IMR-90 (cell line): Measurements from ENCODE around the gene GNAO1. TPM values are rescaled to one million over a fixed set of nuclear protein-coding genes. Genes with fewer than 3 reads are reported as not detected.

Source experiments
- ATAC-seq: fragments of 200-7000 bp; cut with Tn5 transposase; 2 replicates; pipeline ENCODE4 v1.9.1; 2020; ENCODE audit warnings: low read depth, mild to moderate bottlenecking, moderate library complexity
- BruUV-seq: library from RNA; stranded (reverse); fragments of 400-500 nt; replicated peaks from 2 replicates; lab custom pipeline; 2021; lab: Mats Ljungman, UMichigan
- CTCF ChIA-PET: fragments of 300-600 bp; formaldehyde crosslinking; extraction: SDS; loops from one replicate; lab custom pipeline; 2021; ENCODE audit warnings: antibody characterized with exemption; lab: Yijun Ruan, JAX
- POLR2A ChIA-PET: fragments of 300-600 bp; sonication (Branson Sonifier 250); formaldehyde crosslinking; loops from one replicate; lab custom pipeline; 2022; ENCODE audit warnings: antibody characterized with exemption; ENCODE audit not compliant: unreplicated experiment; lab: Charles Lee
- DNase-seq: peaks from one replicate; pipeline ENCODE4 v3.0.0; 2013
- H2AFZ ChIP-seq: replicated peaks from 2 replicates; pipeline ENCODE3; 2013; ENCODE audit warnings: low read length, mild to moderate bottlenecking; ENCODE audit not compliant: poor library complexity
- H2AK5ac ChIP-seq: 2 replicates; pipeline ENCODE4 v1.6.1; 2013; ENCODE audit warnings: low read depth, low read length, inconsistent platforms
- H2AK9ac ChIP-seq: replicated peaks from 2 replicates; pipeline ENCODE3; 2013; ENCODE audit warnings: mild to moderate bottlenecking, low read depth, low read length, moderate library complexity; ENCODE audit not compliant: poor library complexity
- H2BK120ac ChIP-seq: 2 replicates; pipeline ENCODE4 v1.6.1; 2013; ENCODE audit warnings: low read depth, low read length, inconsistent platforms
- H2BK15ac ChIP-seq: 3 replicates; pipeline ENCODE4 v1.6.1; 2013; ENCODE audit warnings: low read depth, low read length, inconsistent platforms
- H2BK20ac ChIP-seq: 2 replicates; pipeline ENCODE4 v1.6.1; 2013; ENCODE audit warnings: low read depth, mild to moderate bottlenecking, inconsistent platforms, low read length, moderate library complexity
- H2BK5ac ChIP-seq: 2 replicates; pipeline ENCODE4 v1.6.1; 2013; ENCODE audit warnings: mild to moderate bottlenecking, low read depth, low read length, inconsistent platforms; ENCODE audit not compliant: poor library complexity, severe bottlenecking
- H3K14ac ChIP-seq: replicated peaks from 2 replicates; pipeline ENCODE4 v1.6.1; 2013; ENCODE audit warnings: low read depth, low read length, inconsistent platforms
- H3K18ac ChIP-seq: 2 replicates; pipeline ENCODE4 v1.6.1; 2013; ENCODE audit warnings: low read depth, low read length, control low read depth
- H3K23ac ChIP-seq: 2 replicates; pipeline ENCODE4 v1.6.1; 2013; ENCODE audit warnings: low read depth, low read length, inconsistent platforms
- H3K27ac ChIP-seq: 2 replicates; pipeline ENCODE4 v1.5.1; 2013; ENCODE audit warnings: mild to moderate bottlenecking, control low read depth, low read length; ENCODE audit not compliant: insufficient read depth
- H3K27me3 ChIP-seq: 2 replicates; pipeline ENCODE4 v1.6.1; 2013; ENCODE audit warnings: low read length; ENCODE audit not compliant: control insufficient read depth, insufficient read depth
- H3K36me3 ChIP-seq: 2 replicates; pipeline ENCODE4 v1.6.1; 2013; ENCODE audit warnings: low read length, mixed read lengths; ENCODE audit not compliant: control insufficient read depth, insufficient read depth
- H3K4ac ChIP-seq: 2 replicates; pipeline ENCODE4 v1.6.1; 2013; ENCODE audit warnings: low read depth, low read length, inconsistent platforms
- H3K4me1 ChIP-seq: 2 replicates; pipeline ENCODE4 v1.6.1; 2013; ENCODE audit warnings: low read length, mixed read lengths; ENCODE audit not compliant: control insufficient read depth, insufficient read depth
- H3K4me2 ChIP-seq: 2 replicates; pipeline ENCODE4 v1.6.1; 2013; ENCODE audit warnings: low read depth, mild to moderate bottlenecking, control low read depth, low read length, moderate library complexity
- H3K4me3 ChIP-seq: 2 replicates; pipeline ENCODE4 v1.5.1; 2013; ENCODE audit warnings: low read depth, mild to moderate bottlenecking, control low read depth, low read length, moderate library complexity; ENCODE audit not compliant: insufficient read depth
- H3K56ac ChIP-seq: 2 replicates; pipeline ENCODE4 v1.6.1; 2013; ENCODE audit warnings: low read length, inconsistent platforms; ENCODE audit not compliant: insufficient read depth; ENCODE audit errors: extremely low read depth
- H3K79me1 ChIP-seq, 2 experiments: 2 replicates each; pipeline ENCODE4 v1.6.1; 2013; ENCODE audit warnings: low read length in 2 of 2, inconsistent platforms in 1 of 2, low read depth in 1 of 2
- H3K9ac ChIP-seq: 2 replicates; pipeline ENCODE4 v1.6.1; 2013; ENCODE audit warnings: low read depth, low read length, control low read depth
- H3K9me1 ChIP-seq: 2 replicates; pipeline ENCODE4 v1.6.1; 2013; ENCODE audit warnings: low read length, inconsistent platforms; ENCODE audit not compliant: insufficient read depth
- H3K9me3 ChIP-seq: 2 replicates; pipeline ENCODE4 v1.6.1; 2013; ENCODE audit warnings: low read length; ENCODE audit not compliant: control insufficient read depth, insufficient read depth
- H4K20me1 ChIP-seq: 2 replicates; pipeline ENCODE4 v1.6.1; 2013; ENCODE audit warnings: low read length, inconsistent platforms; ENCODE audit not compliant: insufficient read depth
- H4K5ac ChIP-seq: 2 replicates; pipeline ENCODE4 v1.6.1; 2013; ENCODE audit warnings: mild to moderate bottlenecking, low read depth, low read length, control low read depth
- H4K8ac ChIP-seq, 2 experiments: 2 replicates each; pipeline ENCODE4 v1.6.1; 2013; ENCODE audit warnings: low read depth in 2 of 2, low read length in 2 of 2, control low read depth in 1 of 2, inconsistent platforms in 1 of 2
- H4K91ac ChIP-seq: 2 replicates; pipeline ENCODE4 v1.6.1; 2013; ENCODE audit warnings: low read depth, low read length, inconsistent platforms; ENCODE audit not compliant: insufficient read depth
- BHLHE40 ChIP-seq: fragments of 150-350 bp; IDR thresholded peaks from 2 replicates; pipeline ENCODE4 v1.6.1; 2016; ENCODE audit warnings: mild to moderate bottlenecking, low read depth, low read length
- CEBPB ChIP-seq: IDR thresholded peaks from 2 replicates; pipeline ENCODE4 v1.6.1; 2012; ENCODE audit warnings: low read depth, low read length, improper control_type of control experiment
- CHD1 ChIP-seq: IDR thresholded peaks from 2 replicates; pipeline ENCODE4 v1.6.1; 2012; ENCODE audit warnings: low read depth, low read length, improper control_type of control experiment
- MAFK ChIP-seq: IDR thresholded peaks from 2 replicates; pipeline ENCODE4 v1.6.1; 2012; ENCODE audit warnings: low read depth, low read length, improper control_type of control experiment
- MAZ ChIP-seq: IDR thresholded peaks from 2 replicates; pipeline ENCODE4 v1.6.1; 2012; ENCODE audit warnings: low read depth, mild to moderate bottlenecking, low read length, improper control_type of control experiment, moderate library complexity, borderline replicate concordance
- MXI1 ChIP-seq: IDR thresholded peaks from 2 replicates; pipeline ENCODE4 v1.6.1; 2012; ENCODE audit warnings: low read depth, mild to moderate bottlenecking, low read length, moderate library complexity, borderline replicate concordance
- POLR2A ChIP-seq: IDR thresholded peaks from 2 replicates; pipeline ENCODE4 v1.6.1; 2012; ENCODE audit warnings: mild to moderate bottlenecking, low read depth, low read length
- RAD21 ChIP-seq: IDR thresholded peaks from 2 replicates; pipeline ENCODE4 v1.6.1; 2012; ENCODE audit warnings: low read length, improper control_type of control experiment
- RCOR1 ChIP-seq: IDR thresholded peaks from 2 replicates; pipeline ENCODE4 v1.6.1; 2012; ENCODE audit warnings: mild to moderate bottlenecking, low read length, improper control_type of control experiment; ENCODE audit not compliant: insufficient replicate concordance
- RFX5 ChIP-seq: IDR thresholded peaks from 2 replicates; pipeline ENCODE4 v1.8.0; 2012; ENCODE audit warnings: low read depth, mild to moderate bottlenecking, low read length, moderate library complexity
- SMC3 ChIP-seq: fragments of 150-350 bp; IDR thresholded peaks from 2 replicates; pipeline ENCODE4 v1.6.1; 2016; ENCODE audit warnings: low read depth, mild to moderate bottlenecking, antibody characterized with exemption, low read length, moderate library complexity
- WGBS, 2 experiments: methylation state at CpG; one replicate each; pipeline versions ENCODE4 v1.1.5 to v1.1.7; 2013; ENCODE audit warnings: missing lambda C conversion rate in 2 of 2; ENCODE audit not compliant: insufficient read length in 1 of 2; ENCODE audit errors: extremely low coverage in 2 of 2; 5-methylcytosine and 5-hydroxymethylcytosine counted together
- dilution Hi-C: fragments of 300-500 bp; cut with HindIII; formaldehyde crosslinking; loops from one replicate; pipeline ENCODE4 v1.14.3; 2018; ENCODE audit warnings: low sequenced_read_pairs; ENCODE audit not compliant: unreplicated experiment
- in situ Hi-C: fragments of 300-500 bp; cut with MboI; formaldehyde crosslinking; loops from 3 replicates; pipeline ENCODE4 v1.14.3; 2019; ENCODE audit warnings: low sequenced_read_pairs, inconsistent platforms, mixed read lengths
- intact Hi-C: fragments of 100-400 bp; cut with micrococcal nuclease; formaldehyde crosslinking; loops from 2 replicates; pipeline ENCODE4 v1.10.0; 2022
- polyA plus RNA-seq, 3 experiments: library from polyadenylated mRNA; depleted of rRNA; stranded (reverse); fragments of >200 nt; gene quantifications; 2 replicates each; pipeline ENCODE4 v1.2.3, GENCODE V29; 2012; ENCODE audit warnings: low replicate concordance in 1 of 3
- total RNA-seq: library from RNA; depleted of rRNA; stranded (reverse); fragments of >200 nt; gene quantifications from 2 replicates; pipeline ENCODE4 v1.2.3, GENCODE V29; 2012
- TF ChIP-seq, protein P1 (sequence below): fragments of 150-350 bp; IDR thresholded peaks from 2 replicates; pipeline ENCODE4 v1.6.1; 2016; ENCODE audit warnings: low read depth, mild to moderate bottlenecking, low read length, moderate library complexity, borderline replicate concordance
- TF ChIP-seq, protein P2 (sequence below): conservative IDR thresholded peaks from 2 replicates; pipeline ENCODE4 v1.5.1; 2012; ENCODE audit warnings: mild to moderate bottlenecking, low read depth, low read length, improper control_type of control experiment
- TF ChIP-seq, protein P3 (sequence below): fragments of 150-350 bp; IDR thresholded peaks from 2 replicates; pipeline ENCODE4 v1.6.1; 2017; ENCODE audit warnings: mild to moderate bottlenecking, antibody characterized with exemption, low read length, low read depth

The GNAO1 gene
- total and polyA plus RNA-seq, 2 of the 4 experiments (the other 2 are of a cell fraction) = under 0.01 to 0.07 TPM

DNA sequence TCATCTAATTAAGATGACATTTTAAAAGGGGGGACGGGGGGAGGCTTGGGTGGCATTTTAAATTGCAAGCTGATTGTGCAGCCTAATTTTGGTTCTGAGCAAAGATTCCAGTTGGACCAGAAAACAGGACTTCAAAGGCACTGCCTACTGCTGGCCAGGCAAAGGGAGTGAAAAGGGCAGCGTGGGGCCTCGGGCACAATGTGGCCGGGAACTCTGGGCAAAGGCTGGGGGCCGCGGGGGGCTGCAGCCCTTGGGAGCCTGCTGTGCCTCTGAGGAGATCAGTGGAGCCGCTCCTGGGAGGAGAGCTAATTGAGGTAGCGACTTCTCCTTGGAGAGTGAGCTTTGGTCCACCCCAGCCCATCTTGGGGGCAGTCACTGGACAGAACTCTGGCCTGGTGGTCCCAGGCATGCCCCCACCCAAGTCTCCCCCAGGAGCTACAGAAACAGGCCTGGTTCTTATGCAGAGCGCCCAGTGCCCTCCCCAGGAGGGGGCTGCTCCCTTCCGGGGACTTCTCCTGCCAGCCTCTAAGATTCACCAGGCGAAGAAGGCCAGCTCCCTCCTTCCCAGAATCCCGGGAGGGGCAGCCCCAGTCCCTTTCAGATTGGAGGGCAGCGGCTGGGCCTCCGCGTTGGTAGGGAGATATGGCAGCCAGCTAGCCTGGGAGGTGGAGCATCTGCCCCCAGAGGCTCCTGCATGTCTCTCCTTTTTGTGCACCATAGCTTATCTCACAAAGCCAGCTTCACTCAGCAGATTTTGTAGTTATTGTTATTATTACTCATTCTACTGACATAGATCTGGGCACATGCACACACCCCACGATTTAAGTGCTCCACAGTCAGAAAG, 115.6 kb downstream of the GNAO1 start:
- CTCF ChIA-PET = no interaction called here
- no peak overlapping the region for H4K5ac ChIP-seq
- no peak overlapping the region for H4K91ac ChIP-seq
- H3K14ac ChIP-seq = no peak overlapping the region
- H3K9me3 ChIP-seq = no peaks in the 10 kb centered on the region
- H3K18ac ChIP-seq = no peak overlapping the region
- H3K27me3 ChIP-seq = peaks cover 49% of the 10 kb centered on the region
- DNase-seq (no peak), ATAC-seq (no peak)
- H3K79me1 ChIP-seq = no peaks in the 10 kb centered on the region
- 46% methylated on average over 7 of the region's 16 CpGs; no CpG with 5 or more reads in 1 of the 2 experiments for WGBS, 2 experiments
- H2BK15ac ChIP-seq = no peak overlapping the region
- no peak overlapping the region for H2BK120ac ChIP-seq
- dilution Hi-C loops (no loop called here), in situ Hi-C loops (loop anchor here (25.0 kb wide), 2 partner anchors 595 to 845 kb away; no protein-coding TSS in a partner anchor), intact Hi-C loops (no loop called here)
- no peak overlapping the region for H2AK9ac ChIP-seq
- no peaks in the 10 kb centered on the region for H3K36me3 ChIP-seq
- no peak overlapping the region for H3K4me3 ChIP-seq
- no peak overlapping the region for H3K56ac ChIP-seq
- H2AFZ ChIP-seq = no peak overlapping the region
- no peak overlapping the region for H2BK20ac ChIP-seq
- H3K23ac ChIP-seq = no peak overlapping the region
- H3K9me1 ChIP-seq = no peaks in the 10 kb centered on the region; the same call in 1 of the 2 replicates
- no peak overlapping the region for H2AK5ac ChIP-seq
- H4K20me1 ChIP-seq = no peaks in the 10 kb centered on the region
- H4K8ac ChIP-seq = no peak overlapping the region
- no TSS peak for BruUV-seq
- TF ChIP-seq, protein P1, sequence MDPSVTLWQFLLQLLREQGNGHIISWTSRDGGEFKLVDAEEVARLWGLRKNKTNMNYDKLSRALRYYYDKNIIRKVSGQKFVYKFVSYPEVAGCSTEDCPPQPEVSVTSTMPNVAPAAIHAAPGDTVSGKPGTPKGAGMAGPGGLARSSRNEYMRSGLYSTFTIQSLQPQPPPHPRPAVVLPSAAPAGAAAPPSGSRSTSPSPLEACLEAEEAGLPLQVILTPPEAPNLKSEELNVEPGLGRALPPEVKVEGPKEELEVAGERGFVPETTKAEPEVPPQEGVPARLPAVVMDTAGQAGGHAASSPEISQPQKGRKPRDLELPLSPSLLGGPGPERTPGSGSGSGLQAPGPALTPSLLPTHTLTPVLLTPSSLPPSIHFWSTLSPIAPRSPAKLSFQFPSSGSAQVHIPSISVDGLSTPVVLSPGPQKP = no peak
- TF ChIP-seq RFX5 = no peak
- TF ChIP-seq, protein P2, sequence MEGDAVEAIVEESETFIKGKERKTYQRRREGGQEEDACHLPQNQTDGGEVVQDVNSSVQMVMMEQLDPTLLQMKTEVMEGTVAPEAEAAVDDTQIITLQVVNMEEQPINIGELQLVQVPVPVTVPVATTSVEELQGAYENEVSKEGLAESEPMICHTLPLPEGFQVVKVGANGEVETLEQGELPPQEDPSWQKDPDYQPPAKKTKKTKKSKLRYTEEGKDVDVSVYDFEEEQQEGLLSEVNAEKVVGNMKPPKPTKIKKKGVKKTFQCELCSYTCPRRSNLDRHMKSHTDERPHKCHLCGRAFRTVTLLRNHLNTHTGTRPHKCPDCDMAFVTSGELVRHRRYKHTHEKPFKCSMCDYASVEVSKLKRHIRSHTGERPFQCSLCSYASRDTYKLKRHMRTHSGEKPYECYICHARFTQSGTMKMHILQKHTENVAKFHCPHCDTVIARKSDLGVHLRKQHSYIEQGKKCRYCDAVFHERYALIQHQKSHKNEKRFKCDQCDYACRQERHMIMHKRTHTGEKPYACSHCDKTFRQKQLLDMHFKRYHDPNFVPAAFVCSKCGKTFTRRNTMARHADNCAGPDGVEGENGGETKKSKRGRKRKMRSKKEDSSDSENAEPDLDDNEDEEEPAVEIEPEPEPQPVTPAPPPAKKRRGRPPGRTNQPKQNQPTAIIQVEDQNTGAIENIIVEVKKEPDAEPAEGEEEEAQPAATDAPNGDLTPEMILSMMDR = no peak
- TF ChIP-seq CEBPB = no peak
- no peak for TF ChIP-seq SMC3
- no peak for TF ChIP-seq BHLHE40
- no peak for TF ChIP-seq RCOR1
- no peak for TF ChIP-seq POLR2A
- no peak for TF ChIP-seq MXI1
- no peak for TF ChIP-seq RAD21
- TF ChIP-seq, protein P3, sequence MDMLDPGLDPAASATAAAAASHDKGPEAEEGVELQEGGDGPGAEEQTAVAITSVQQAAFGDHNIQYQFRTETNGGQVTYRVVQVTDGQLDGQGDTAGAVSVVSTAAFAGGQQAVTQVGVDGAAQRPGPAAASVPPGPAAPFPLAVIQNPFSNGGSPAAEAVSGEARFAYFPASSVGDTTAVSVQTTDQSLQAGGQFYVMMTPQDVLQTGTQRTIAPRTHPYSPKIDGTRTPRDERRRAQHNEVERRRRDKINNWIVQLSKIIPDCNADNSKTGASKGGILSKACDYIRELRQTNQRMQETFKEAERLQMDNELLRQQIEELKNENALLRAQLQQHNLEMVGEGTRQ = no peak
- TF ChIP-seq MAZ = no peak
- TF ChIP-seq MAFK = no peak
- no peak for TF ChIP-seq CHD1
- no peak overlapping the region for H3K27ac ChIP-seq
- no peak overlapping the region for H2BK5ac ChIP-seq
- H3K4me2 ChIP-seq = no peak overlapping the region
- H3K4me1 ChIP-seq = no peaks in the 10 kb centered on the region
- no peak overlapping the region for H3K9ac ChIP-seq
- POLR2A ChIA-PET = no interaction called here
- H3K4ac ChIP-seq = no peak overlapping the region
